ENCODE data around the gene AHI1.

GRCh38 chr6:135250234-135250633 lies 247.3 kb downstream of the AHI1 start:
- TF ChIP-seq CTCF (IDR thresholded peaks at IDR 0.05) (no peak), E2F4 (CRISPR knock-in tag; IDR thresholded peaks at IDR 0.05; ENCODE audit: borderline replicate concordance, low read depth) (no peak), MAX (CRISPR knock-in tag; IDR thresholded peaks at IDR 0.05) (no peak), GTF2I (CRISPR knock-in tag; conservative IDR thresholded peaks at IDR 0.05) (no peak), JUN (CRISPR knock-in tag; IDR thresholded peaks at IDR 0.05) (no peak), FOXJ3 (CRISPR knock-in tag; IDR thresholded peaks at IDR 0.05; ENCODE audit: borderline replicate concordance) (no peak), SMAD3 (CRISPR knock-in tag; IDR thresholded peaks at IDR 0.05; ENCODE audit: borderline replicate concordance) (no peak), ZBTB43 (CRISPR knock-in tag; IDR thresholded peaks at IDR 0.05) (no peak), STAT6 (CRISPR knock-in tag; conservative IDR thresholded peaks at IDR 0.05; ENCODE audit: low read depth) (no peak)

Data from WTC11 (cell line).